GM12801 (cell line): ENCODE measurements around the gene CRLF1.

Source experiments
- TF ChIP-seq, protein P1 (sequence below): IDR thresholded peaks from one replicate; pipeline ENCODE4 v1.5.1; 2011; ENCODE audit warnings: control low read depth; ENCODE audit not compliant: insufficient read length; ENCODE audit errors: extremely low read depth

The CRLF1 gene

DNA sequence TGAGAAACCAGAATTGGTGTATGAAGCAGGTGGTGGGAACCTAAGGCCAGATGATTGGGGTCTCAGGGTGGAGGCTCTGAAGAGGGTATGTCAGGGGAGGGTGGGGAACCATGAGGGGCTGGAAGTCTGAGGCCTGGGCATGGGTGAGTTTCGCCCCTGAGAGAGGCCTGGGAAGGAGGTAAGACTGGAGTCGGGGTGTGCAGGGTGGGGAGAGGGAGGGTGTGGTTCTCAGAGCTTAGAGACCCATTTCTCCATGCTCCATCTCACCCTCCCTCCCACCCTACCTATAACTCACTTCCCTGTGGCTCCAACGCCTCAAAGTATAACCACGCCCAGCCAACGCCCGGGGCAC is 29.2 kb upstream of the CRLF1 start:
- TF ChIP-seq, protein P1, sequence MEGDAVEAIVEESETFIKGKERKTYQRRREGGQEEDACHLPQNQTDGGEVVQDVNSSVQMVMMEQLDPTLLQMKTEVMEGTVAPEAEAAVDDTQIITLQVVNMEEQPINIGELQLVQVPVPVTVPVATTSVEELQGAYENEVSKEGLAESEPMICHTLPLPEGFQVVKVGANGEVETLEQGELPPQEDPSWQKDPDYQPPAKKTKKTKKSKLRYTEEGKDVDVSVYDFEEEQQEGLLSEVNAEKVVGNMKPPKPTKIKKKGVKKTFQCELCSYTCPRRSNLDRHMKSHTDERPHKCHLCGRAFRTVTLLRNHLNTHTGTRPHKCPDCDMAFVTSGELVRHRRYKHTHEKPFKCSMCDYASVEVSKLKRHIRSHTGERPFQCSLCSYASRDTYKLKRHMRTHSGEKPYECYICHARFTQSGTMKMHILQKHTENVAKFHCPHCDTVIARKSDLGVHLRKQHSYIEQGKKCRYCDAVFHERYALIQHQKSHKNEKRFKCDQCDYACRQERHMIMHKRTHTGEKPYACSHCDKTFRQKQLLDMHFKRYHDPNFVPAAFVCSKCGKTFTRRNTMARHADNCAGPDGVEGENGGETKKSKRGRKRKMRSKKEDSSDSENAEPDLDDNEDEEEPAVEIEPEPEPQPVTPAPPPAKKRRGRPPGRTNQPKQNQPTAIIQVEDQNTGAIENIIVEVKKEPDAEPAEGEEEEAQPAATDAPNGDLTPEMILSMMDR, result no peak

- TF ChIP-seq, protein P1, result no peak
Observed at GRCh38 chr19:18634612-18635297, 28.2 kb upstream of the CRLF1 start.

- TF ChIP-seq, protein P1, result no peak
Observed at GRCh38 chr19:18633321-18633720, 26.7 kb upstream of the CRLF1 start.

DNA sequence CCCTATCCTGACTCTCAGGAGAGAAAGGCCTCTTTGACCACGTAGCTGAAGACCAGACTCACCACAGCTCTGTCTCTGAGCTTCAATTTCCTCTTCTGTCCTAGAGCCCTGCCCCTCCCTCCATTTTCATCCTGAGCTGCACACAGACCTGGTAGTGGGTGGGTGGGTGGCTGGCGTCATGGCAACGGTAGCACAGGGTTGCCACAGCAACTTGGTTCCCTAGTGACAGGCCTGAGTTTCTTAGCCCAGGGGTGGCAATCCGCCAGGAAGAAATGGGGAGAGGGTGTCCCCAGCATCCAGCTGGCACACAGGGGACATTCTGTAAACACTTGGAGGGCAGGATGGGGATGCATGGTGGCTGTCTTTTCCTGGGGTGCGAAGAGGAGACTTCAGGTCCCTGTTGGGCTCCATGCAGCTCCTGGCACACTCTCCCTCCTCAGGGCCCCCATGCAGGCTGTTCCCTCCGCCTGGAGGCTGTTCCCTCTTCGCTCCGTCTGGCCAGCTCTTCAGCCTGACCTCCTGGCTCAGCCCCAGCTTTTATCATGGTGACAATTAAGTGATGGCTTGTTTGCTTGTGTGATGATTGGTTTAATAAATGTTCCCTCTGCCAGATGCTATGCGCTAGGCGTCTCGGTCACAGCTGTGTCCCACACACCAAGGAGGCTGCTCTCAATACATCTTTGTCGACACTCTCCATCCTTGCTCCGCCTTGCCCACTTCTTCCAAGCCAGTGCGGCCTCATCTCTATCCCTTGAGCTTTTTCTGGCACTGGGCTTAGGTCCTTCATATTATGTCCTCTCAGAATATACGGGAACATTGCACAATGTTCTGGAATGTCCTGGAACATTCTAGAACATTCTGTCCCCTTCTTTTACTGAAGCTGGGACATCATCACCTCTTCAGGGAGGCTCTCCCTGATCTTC is 22.8 kb upstream of the CRLF1 start:
- TF ChIP-seq, protein P1, result no peak

GRCh38 chr19:18626906-18627305 is 20.3 kb upstream of the CRLF1 start:
- TF ChIP-seq, protein P1, result no peak

GRCh38 chr19:18620902-18621301 is 14.3 kb upstream of the CRLF1 start:
- TF ChIP-seq, protein P1, result no peak

DNA sequence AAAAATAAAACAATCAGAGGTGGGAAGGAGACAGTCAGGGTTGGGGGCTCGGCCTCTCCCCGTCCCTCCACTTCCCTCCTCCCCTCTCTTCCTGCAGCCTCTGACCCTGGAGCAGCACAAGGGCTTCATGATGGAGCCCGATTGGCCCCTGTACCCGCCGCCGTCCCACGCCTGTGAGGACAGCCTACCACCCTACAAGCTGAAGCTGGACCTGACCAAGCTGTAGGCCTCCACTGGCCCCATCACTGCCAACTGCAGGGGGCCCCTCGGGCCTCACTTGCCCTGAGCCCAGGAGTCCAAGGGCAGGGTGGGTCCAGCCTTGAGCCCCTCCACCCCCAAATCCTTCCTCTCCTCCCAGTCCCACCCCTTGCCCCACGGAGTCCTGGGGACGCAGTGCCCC is 13.7 kb upstream of the CRLF1 start:
- TF ChIP-seq, protein P1, result no peak
